ENCODE data around the gene PHF14.

- TF ChIP-seq GATA2 (IDR thresholded peaks at IDR 0.05; ENCODE audit: low read depth, low read length) (0 out of 2 replicates have a peak, but pooled peaks have one; percentile 10), GATA3 (IDR thresholded peaks at IDR 0.05; ENCODE audit: low read depth, low read length) (peak; percentile 74)
Observed at GRCh38 chr7:11021468-11021867, 47.8 kb downstream of the PHF14 start.
